ENCODE data around the gene MYT1.
"Not testable (repeated sequence)": the region's sequence is repeated elsewhere in the genome, so short reads cannot be mapped to it uniquely, and the experiment has no call there.

The MYT1 gene

GRCh38 chr20:64131406-64131805, 32.8 kb upstream of the MYT1 start:
- no peak overlapping the region for H3K9ac ChIP-seq (ENCODE audit: low read length)
- no peak overlapping the region for H3K4me2 ChIP-seq (ENCODE audit: low read length)
- no peaks in the 10 kb centered on the region for H4K20me1 ChIP-seq (ENCODE audit: insufficient read depth, low read length)
- H3K4me1 ChIP-seq (ENCODE audit: insufficient read depth, low read length, severe bottlenecking): no peaks in the 10 kb centered on the region
- no peaks in the 10 kb centered on the region for H3K79me2 ChIP-seq (ENCODE audit: insufficient read depth, low read length)
- no peak for TF ChIP-seq CTCF (IDR thresholded peaks at IDR 0.05; ENCODE audit: low read length)
- no peak for TF ChIP-seq EZH2 (IDR thresholded peaks at IDR 0.05; ENCODE audit: borderline replicate concordance, low read length)
- H3K27me3 ChIP-seq (ENCODE audit: insufficient read depth, low read length): no peaks in the 10 kb centered on the region
- no peaks in the 10 kb centered on the region for H3F3A ChIP-seq (ENCODE audit: insufficient read depth, low read length)
- H3K9me3 ChIP-seq (ENCODE audit: low read length): no peaks in the 10 kb centered on the region
- H3K9me2 ChIP-seq (ENCODE audit: low read depth, low read length): no peaks in the 10 kb centered on the region
- H3K27ac ChIP-seq (ENCODE audit: low read depth, low read length, poor library complexity, severe bottlenecking): no peak overlapping the region
- no peaks in the 10 kb centered on the region for H3K36me3 ChIP-seq (ENCODE audit: insufficient read depth, low read length)
- no peak overlapping the region for H2AFZ ChIP-seq (ENCODE audit: low read length)
- H3K4me3 ChIP-seq (ENCODE audit: low read depth, low read length, poor library complexity, severe bottlenecking): no peak overlapping the region

GRCh38 chr20:64133951-64134407, 30.3 kb upstream of the MYT1 start:
- no peaks in the 10 kb centered on the region for H3K9me3 ChIP-seq (ENCODE audit: low read length)
- H3K27ac ChIP-seq (ENCODE audit: low read depth, low read length, poor library complexity, severe bottlenecking): no peak overlapping the region
- H2AFZ ChIP-seq (ENCODE audit: low read length): no peak overlapping the region
- H4K20me1 ChIP-seq (ENCODE audit: insufficient read depth, low read length): no peaks in the 10 kb centered on the region
- TF ChIP-seq CTCF (IDR thresholded peaks at IDR 0.05; ENCODE audit: low read length): peak; percentile 40; the same call in 1 of the 2 replicates
- TF ChIP-seq EZH2 (IDR thresholded peaks at IDR 0.05; ENCODE audit: borderline replicate concordance, low read length): no peak
- H3K4me1 ChIP-seq (ENCODE audit: insufficient read depth, low read length, severe bottlenecking): no peaks in the 10 kb centered on the region
- H3K36me3 ChIP-seq (ENCODE audit: insufficient read depth, low read length): no peaks in the 10 kb centered on the region
- no peak overlapping the region for H3K9ac ChIP-seq (ENCODE audit: low read length)
- H3K9me2 ChIP-seq (ENCODE audit: low read depth, low read length): no peaks in the 10 kb centered on the region
- no peaks in the 10 kb centered on the region for H3K79me2 ChIP-seq (ENCODE audit: insufficient read depth, low read length)
- no peaks in the 10 kb centered on the region for H3F3A ChIP-seq (ENCODE audit: insufficient read depth, low read length)
- no peak overlapping the region for H3K4me3 ChIP-seq (ENCODE audit: low read depth, low read length, poor library complexity, severe bottlenecking)
- no peaks in the 10 kb centered on the region for H3K27me3 ChIP-seq (ENCODE audit: insufficient read depth, low read length)
- no peak overlapping the region for H3K4me2 ChIP-seq (ENCODE audit: low read length)

- not testable (repeated sequence) for H3K79me2 ChIP-seq (ENCODE audit: insufficient read depth, low read length); H3K9me2 ChIP-seq (ENCODE audit: low read depth, low read length); H3K27me3 ChIP-seq (ENCODE audit: insufficient read depth, low read length); H3K9me3 ChIP-seq (ENCODE audit: low read length); H3K27ac ChIP-seq (ENCODE audit: low read depth, low read length, poor library complexity, severe bottlenecking); H4K20me1 ChIP-seq (ENCODE audit: insufficient read depth, low read length); H3K36me3 ChIP-seq (ENCODE audit: insufficient read depth, low read length); H3K9ac ChIP-seq (ENCODE audit: low read length); H3K4me2 ChIP-seq (ENCODE audit: low read length); H3K4me3 ChIP-seq (ENCODE audit: low read depth, low read length, poor library complexity, severe bottlenecking); H3F3A ChIP-seq (ENCODE audit: insufficient read depth, low read length); H2AFZ ChIP-seq (ENCODE audit: low read length); H3K4me1 ChIP-seq (ENCODE audit: insufficient read depth, low read length, severe bottlenecking)
Measured at GRCh38 chr20:64134744-64135143, 29.5 kb upstream of the MYT1 start.

GRCh38 chr20:64136004-64136710, 28.1 kb upstream of the MYT1 start:
- TF ChIP-seq CTCF (IDR thresholded peaks at IDR 0.05; ENCODE audit: low read length) (no peak), EZH2 (IDR thresholded peaks at IDR 0.05; ENCODE audit: borderline replicate concordance, low read length) (no peak)
- H4K20me1 ChIP-seq (ENCODE audit: insufficient read depth, low read length): no peaks in the 10 kb centered on the region
- H3F3A ChIP-seq (ENCODE audit: insufficient read depth, low read length): no peaks in the 10 kb centered on the region
- no peaks in the 10 kb centered on the region for H3K79me2 ChIP-seq (ENCODE audit: insufficient read depth, low read length)
- H3K27ac ChIP-seq (ENCODE audit: low read depth, low read length, poor library complexity, severe bottlenecking): no peak overlapping the region
- no peaks in the 10 kb centered on the region for H3K36me3 ChIP-seq (ENCODE audit: insufficient read depth, low read length)
- H3K9ac ChIP-seq (ENCODE audit: low read length): no peak overlapping the region
- H2AFZ ChIP-seq (ENCODE audit: low read length): no peak overlapping the region
- H3K9me3 ChIP-seq (ENCODE audit: low read length): no peaks in the 10 kb centered on the region
- no peak overlapping the region for H3K4me3 ChIP-seq (ENCODE audit: low read depth, low read length, poor library complexity, severe bottlenecking)
- H3K27me3 ChIP-seq (ENCODE audit: insufficient read depth, low read length): no peaks in the 10 kb centered on the region
- H3K4me1 ChIP-seq (ENCODE audit: insufficient read depth, low read length, severe bottlenecking): no peaks in the 10 kb centered on the region
- no peak overlapping the region for H3K4me2 ChIP-seq (ENCODE audit: low read length)
- no peaks in the 10 kb centered on the region for H3K9me2 ChIP-seq (ENCODE audit: low read depth, low read length)

Data from OCI-LY1 (cell line).